Neural cell (in vitro differentiated cells): ENCODE measurements around the gene CLEC5A. TPM values are rescaled to one million over a fixed set of nuclear protein-coding genes. Genes with fewer than 3 reads are reported as not detected.

Source experiments
- H2AFZ ChIP-seq: fragments of 200-600, 300-800 bp; sonication (generic), shearing (Covaris generic); 2 replicates; pipeline ENCODE4 v1.6.0; 2014; ENCODE audit warnings: low read depth, mild to moderate bottlenecking, antibody characterized with exemption, low read length, moderate library complexity
- H3F3A ChIP-seq: fragments of 200-600 bp; shearing (Covaris generic); 2 replicates; pipeline ENCODE4 v1.6.1; 2016; ENCODE audit warnings: mild to moderate bottlenecking, moderate library complexity, mixed read lengths, antibody characterized with exemption, low read length; ENCODE audit not compliant: insufficient read depth, poor library complexity, severe bottlenecking
- H3K27ac ChIP-seq: fragments of 200-600, 300-800 bp; sonication (generic), shearing (Covaris generic); 2 replicates; pipeline ENCODE4 v1.5.1; 2014; ENCODE audit warnings: mild to moderate bottlenecking, low read length, moderate library complexity
- H3K27me3 ChIP-seq: fragments of 300-800, 200-600 bp; sonication (generic), shearing (Covaris generic); 2 replicates; pipeline ENCODE4 v1.6.0; 2014; ENCODE audit warnings: mild to moderate bottlenecking, low read depth, low read length, moderate library complexity; ENCODE audit not compliant: insufficient read depth
- H3K36me3 ChIP-seq: fragments of 300-800, 200-600 bp; sonication (generic), shearing (Covaris generic); 2 replicates; pipeline ENCODE4 v1.5.1; 2014; ENCODE audit warnings: mild to moderate bottlenecking, antibody characterized with exemption, low read length, moderate library complexity; ENCODE audit not compliant: insufficient read depth
- H3K4me2 ChIP-seq: fragments of 300-800, 200-600 bp; sonication (generic), shearing (Covaris generic); 2 replicates; pipeline ENCODE4 v1.6.0; 2014; ENCODE audit warnings: mild to moderate bottlenecking, low read length
- H3K4me3 ChIP-seq: fragments of 300-800, 200-600 bp; sonication (generic), shearing (Covaris generic); 2 replicates; pipeline ENCODE4 v1.5.1; 2014; ENCODE audit warnings: mild to moderate bottlenecking, low read length, moderate library complexity
- H3K79me2 ChIP-seq: fragments of 200-600 bp; shearing (Covaris generic); replicated peaks from 2 replicates; pipeline ENCODE4 v1.6.0; 2014; ENCODE audit warnings: mild to moderate bottlenecking, low read length, moderate library complexity; ENCODE audit not compliant: insufficient read depth
- H3K9ac ChIP-seq: fragments of 300-800, 200-600 bp; sonication (generic), shearing (Covaris generic); 2 replicates; pipeline ENCODE4 v1.6.1; 2016; ENCODE audit warnings: mild to moderate bottlenecking, low read length, mixed read lengths
- H3K9me2 ChIP-seq: fragments of 200-600 bp; shearing (Covaris generic); 2 replicates; pipeline ENCODE4 v1.6.1; 2016; ENCODE audit warnings: mild to moderate bottlenecking, low read length, mixed read lengths; ENCODE audit not compliant: insufficient read depth
- H3K9me3 ChIP-seq: fragments of 200-600, 300-800 bp; sonication (generic), shearing (Covaris generic); 2 replicates; pipeline ENCODE4 v1.6.1; 2016; ENCODE audit warnings: mild to moderate bottlenecking, mixed run types, low read length, moderate library complexity, mixed read lengths
- H4K20me1 ChIP-seq: fragments of 200-600 bp; shearing (Covaris generic); 2 replicates; pipeline ENCODE4 v1.6.1; 2016; ENCODE audit warnings: mild to moderate bottlenecking, mixed run types; ENCODE audit not compliant: insufficient read depth
- CTCF ChIP-seq: fragments of 450-650 bp; IDR thresholded peaks from 2 replicates; pipeline ENCODE4 v1.5.1; 2014; ENCODE audit warnings: antibody characterized with exemption, mild to moderate bottlenecking, moderate library complexity; ENCODE audit not compliant: poor library complexity, severe bottlenecking
- EP300 ChIP-seq: fragments of 450-650 bp; conservative IDR thresholded peaks from 2 replicates; pipeline ENCODE4 v1.6.1; 2014; ENCODE audit warnings: antibody characterized with exemption, mild to moderate bottlenecking, moderate library complexity; ENCODE audit not compliant: poor library complexity, severe bottlenecking
- MXI1 ChIP-seq: fragments of 450-650 bp; conservative IDR thresholded peaks from 2 replicates; pipeline ENCODE4 v1.6.1; 2014; ENCODE audit warnings: antibody characterized with exemption, mild to moderate bottlenecking; ENCODE audit not compliant: poor library complexity, severe bottlenecking
- POLR2AphosphoS5 ChIP-seq: IDR thresholded peaks from 2 replicates; pipeline ENCODE4 v1.6.1; 2012
- RAD21 ChIP-seq: fragments of 450-650 bp; conservative IDR thresholded peaks from 2 replicates; pipeline ENCODE4 v1.6.1; 2014; ENCODE audit warnings: antibody characterized with exemption, mild to moderate bottlenecking, moderate library complexity
- REST ChIP-seq: IDR thresholded peaks from 2 replicates; pipeline ENCODE4 v1.6.1; 2012; ENCODE audit warnings: borderline replicate concordance
- SMC3 ChIP-seq: fragments of 450-650 bp; conservative IDR thresholded peaks from 2 replicates; pipeline ENCODE4 v1.6.1; 2014; ENCODE audit warnings: antibody characterized with exemption, mild to moderate bottlenecking, moderate library complexity; ENCODE audit not compliant: poor library complexity
- TAF1 ChIP-seq: IDR thresholded peaks from 2 replicates; pipeline ENCODE4 v1.6.1; 2012; ENCODE audit warnings: low read depth
- polyA plus RNA-seq: library from polyadenylated mRNA; depleted of rRNA; stranded (reverse); fragments of >200 nt; gene quantifications from 2 replicates; pipeline ENCODE4 v1.2.3, GENCODE V29; 2014

CLEC5A gene
- polyA plus RNA-seq, 1 donor from 2014 or later: not detected

GRCh38 chr7:141978351-141978750 is 31.6 kb upstream of the CLEC5A start:
- H3K9me3 ChIP-seq: no peaks in the 10 kb centered on the region
- no peaks in the 10 kb centered on the region for H3K36me3 ChIP-seq
- no peaks in the 10 kb centered on the region for H3F3A ChIP-seq
- TF ChIP-seq REST: no peak
- TF ChIP-seq SMC3: no peak
- TF ChIP-seq EP300: no peak
- no peak for TF ChIP-seq TAF1
- TF ChIP-seq CTCF: no peak
- TF ChIP-seq POLR2AphosphoS5: no peak
- TF ChIP-seq RAD21: no peak
- TF ChIP-seq MXI1: no peak
- no peak overlapping the region for H2AFZ ChIP-seq
- no peak overlapping the region for H3K27ac ChIP-seq
- no peaks in the 10 kb centered on the region for H3K27me3 ChIP-seq
- H3K79me2 ChIP-seq: no peaks in the 10 kb centered on the region
- H3K9ac ChIP-seq: no peak overlapping the region
- H3K4me3 ChIP-seq: no peak overlapping the region
- no peaks in the 10 kb centered on the region for H4K20me1 ChIP-seq
- H3K4me2 ChIP-seq: no peak overlapping the region
- H3K9me2 ChIP-seq: no peaks in the 10 kb centered on the region

GRCh38 chr7:141976524-141977245 is 29.9 kb upstream of the CLEC5A start:
- Histone ChIP-seq H4K20me1 (no peaks in the 10 kb centered on the region), H2AFZ (no peak overlapping the region), H3K9ac (no peak overlapping the region), H3F3A (no peaks in the 10 kb centered on the region), H3K4me2 (no peak overlapping the region), H3K27ac (no peak overlapping the region), H3K79me2 (no peaks in the 10 kb centered on the region), H3K4me3 (peak overlapping the region; percentile 21), H3K9me3 (no peaks in the 10 kb centered on the region), H3K36me3 (no peaks in the 10 kb centered on the region), H3K9me2 (no peaks in the 10 kb centered on the region), H3K27me3 (no peaks in the 10 kb centered on the region)
- TF ChIP-seq RAD21 (peak; percentile 8), REST (no peak), SMC3 (peak; percentile 5)
